Trophoblast cell (in vitro differentiated cells and primary cell): ENCODE data around the gene KLC3.

Source experiments
- DNase-seq, 2 donors: peaks; one replicate each; pipeline ENCODE4 v3.0.0-alpha.2; 2016
- H2AFZ ChIP-seq: 2 replicates; pipeline ENCODE4 v1.6.1; 2013; ENCODE audit warnings: low read length, moderate library complexity, mild to moderate bottlenecking; ENCODE audit not compliant: insufficient read depth, poor library complexity
- H2AK5ac ChIP-seq: 2 replicates; pipeline ENCODE4 v1.6.1; 2013; ENCODE audit warnings: mild to moderate bottlenecking, low read length
- H2BK120ac ChIP-seq: 2 replicates; pipeline ENCODE4 v1.6.1; 2013; ENCODE audit warnings: low read length, mild to moderate bottlenecking, moderate library complexity; ENCODE audit not compliant: insufficient read depth, poor library complexity
- H2BK12ac ChIP-seq: 2 replicates; pipeline ENCODE4 v1.6.1; 2013; ENCODE audit warnings: mild to moderate bottlenecking, low read length, moderate library complexity
- H2BK5ac ChIP-seq: 2 replicates; pipeline ENCODE4 v1.6.1; 2013; ENCODE audit warnings: low read length, low read depth, moderate library complexity, mild to moderate bottlenecking; ENCODE audit not compliant: poor library complexity
- H3K14ac ChIP-seq: 2 replicates; pipeline ENCODE4 v1.6.1; 2013; ENCODE audit warnings: mild to moderate bottlenecking, low read length
- H3K18ac ChIP-seq: 2 replicates; pipeline ENCODE4 v1.6.1; 2013; ENCODE audit warnings: mild to moderate bottlenecking, low read length
- H3K23ac ChIP-seq: 2 replicates; pipeline ENCODE4 v1.6.1; 2013; ENCODE audit warnings: low read length
- H3K27ac ChIP-seq: 2 replicates; pipeline ENCODE4 v1.5.1; 2013; ENCODE audit warnings: low read depth, mild to moderate bottlenecking, inconsistent platforms, low read length, moderate library complexity
- H3K27me3 ChIP-seq: 2 replicates; pipeline ENCODE4 v1.6.1; 2013; ENCODE audit warnings: inconsistent platforms, mild to moderate bottlenecking, low read length, moderate library complexity; ENCODE audit not compliant: insufficient read depth
- H3K36me3 ChIP-seq, 2 experiments: 1 replicate in 1 of 2; 2 replicates in 1 of 2; pipeline ENCODE4 v1.6.1; 2013; ENCODE audit warnings: low read length in 2 of 2, mild to moderate bottlenecking in 2 of 2, moderate library complexity in 1 of 2; ENCODE audit not compliant: insufficient read depth in 2 of 2, control insufficient read depth in 1 of 2
- H3K4ac ChIP-seq: 2 replicates; pipeline ENCODE4 v1.6.1; 2013; ENCODE audit warnings: low read depth, mild to moderate bottlenecking, low read length, moderate library complexity
- H3K4me1 ChIP-seq, 2 experiments: 1 replicate in 1 of 2; 2 replicates in 1 of 2; pipeline ENCODE4 v1.6.1; 2013; ENCODE audit warnings: low read length in 2 of 2, mild to moderate bottlenecking in 2 of 2, moderate library complexity in 1 of 2; ENCODE audit not compliant: insufficient read depth in 2 of 2, control insufficient read depth in 1 of 2
- H3K4me2 ChIP-seq: 2 replicates; pipeline ENCODE4 v1.6.1; 2013; ENCODE audit warnings: inconsistent platforms, mild to moderate bottlenecking, low read length, moderate library complexity
- H3K4me3 ChIP-seq: 2 replicates; pipeline ENCODE4 v1.5.1; 2013; ENCODE audit warnings: mild to moderate bottlenecking, low read depth, low read length, inconsistent platforms
- H3K79me1 ChIP-seq: one replicate; pipeline ENCODE4 v1.6.1; 2013; ENCODE audit warnings: low read length
- H3K79me2 ChIP-seq: 2 replicates; pipeline ENCODE4 v1.6.1; 2013; ENCODE audit warnings: low read length, mild to moderate bottlenecking; ENCODE audit not compliant: control insufficient read depth, insufficient read depth, poor library complexity
- H3K9ac ChIP-seq: 2 replicates; pipeline ENCODE4 v1.6.1; 2013; ENCODE audit warnings: mild to moderate bottlenecking, low read length
- H3K9me3 ChIP-seq: 2 replicates; pipeline ENCODE4 v1.6.1; 2013; ENCODE audit warnings: low read depth, mild to moderate bottlenecking, control low read depth, inconsistent platforms, low read length; ENCODE audit not compliant: insufficient read depth
- H4K12ac ChIP-seq: 2 replicates; pipeline ENCODE4 v1.6.1; 2013; ENCODE audit warnings: low read depth, mild to moderate bottlenecking, low read length, moderate library complexity
- H4K8ac ChIP-seq: 2 replicates; pipeline ENCODE4 v1.6.1; 2013; ENCODE audit warnings: low read depth, mild to moderate bottlenecking, low read length, moderate library complexity
- H4K91ac ChIP-seq: one replicate; pipeline ENCODE4 v1.6.1; 2013; ENCODE audit warnings: low read depth, mild to moderate bottlenecking, low read length, moderate library complexity
- WGBS: extraction: QIAGEN DNeasy Blood & Tissue Kit; methylation state at CpG from one replicate; pipeline ENCODE4 v1.1.7; 2013; ENCODE audit warnings: missing lambda C conversion rate; ENCODE audit not compliant: insufficient read length, insufficient coverage; ENCODE audit errors: extremely low coverage; 5-methylcytosine and 5-hydroxymethylcytosine counted together

Gene KLC3

GRCh38 chr19:45357445-45357783 lies 16.9 kb downstream of the KLC3 start:
- H2BK5ac ChIP-seq, result no peak overlapping the region
- no peak overlapping the region for H2BK120ac ChIP-seq
- H3K14ac ChIP-seq, result no peak overlapping the region
- no peak overlapping the region for H3K4me2 ChIP-seq
- H3K4ac ChIP-seq, result no peak overlapping the region
- no peaks in the 10 kb centered on the region for H3K79me1 ChIP-seq
- no peak overlapping the region for H4K8ac ChIP-seq
- peaks cover 2% of the 10 kb centered on the region for H3K9me3 ChIP-seq
- H3K23ac ChIP-seq, result no peak overlapping the region
- H3K79me2 ChIP-seq, result no peaks in the 10 kb centered on the region
- H3K4me3 ChIP-seq, result no peak overlapping the region
- H3K27me3 ChIP-seq, result no peaks in the 10 kb centered on the region
- H4K91ac ChIP-seq, result no peak overlapping the region
- no peak overlapping the region for H2BK12ac ChIP-seq
- DNase-seq, result no peak
- no peak overlapping the region for H3K27ac ChIP-seq
- no peak overlapping the region for H2AFZ ChIP-seq
- no CpG with 5 or more reads among the region's 11 CpGs for WGBS
- no peak overlapping the region for H3K9ac ChIP-seq
- no peaks in the 10 kb centered on the region for H3K4me1 ChIP-seq
- H4K12ac ChIP-seq, result no peak overlapping the region
- H2AK5ac ChIP-seq, result no peak overlapping the region
- H3K18ac ChIP-seq, result no peak overlapping the region
- H3K36me3 ChIP-seq, result peaks cover 69 to 75% of the 10 kb centered on the region in 2 experiments

- H2AK5ac ChIP-seq, result no peak overlapping the region
- H3K27ac ChIP-seq, result no peak overlapping the region
- H3K4me2 ChIP-seq, result no peak overlapping the region
- H3K4me3 ChIP-seq, result no peak overlapping the region
- no peak overlapping the region for H3K4ac ChIP-seq
- no CpG with 5 or more reads among the region's 12 CpGs for WGBS
- no peaks in the 10 kb centered on the region for H3K4me1 ChIP-seq
- no peak overlapping the region for H2AFZ ChIP-seq
- no peak overlapping the region for H3K14ac ChIP-seq
- no peak overlapping the region for H3K9ac ChIP-seq
- H3K18ac ChIP-seq, result no peak overlapping the region
- no peak overlapping the region for H4K8ac ChIP-seq
- no peak overlapping the region for H3K23ac ChIP-seq
- no peak overlapping the region for H2BK120ac ChIP-seq
- H2BK5ac ChIP-seq, result no peak overlapping the region
- H3K27me3 ChIP-seq, result no peaks in the 10 kb centered on the region
- H3K79me1 ChIP-seq, result no peaks in the 10 kb centered on the region
- no peak for DNase-seq
- no peak overlapping the region for H4K91ac ChIP-seq
- H2BK12ac ChIP-seq, result no peak overlapping the region
- peaks cover 67 to 74% of the 10 kb centered on the region in 2 experiments for H3K36me3 ChIP-seq
- H3K79me2 ChIP-seq, result no peaks in the 10 kb centered on the region
- H3K9me3 ChIP-seq, result peaks cover 2% of the 10 kb centered on the region
- no peak overlapping the region for H4K12ac ChIP-seq
Measured at GRCh38 chr19:45358213-45358792, 17.8 kb downstream of the KLC3 start.

GRCh38 chr19:45361608-45362007 lies 21.1 kb downstream of the KLC3 start:
- Histone ChIP-seq H3K4me1 (no peaks in the 10 kb centered on the region), H3K14ac (no peak overlapping the region), H3K23ac (no peak overlapping the region), H3K36me3 (peaks cover 55 to 63% of the 10 kb centered on the region in 2 experiments), H3K9ac (no peak overlapping the region), H2BK5ac (no peak overlapping the region), H3K18ac (no peak overlapping the region), H3K4me3 (no peak overlapping the region), H3K27ac (no peak overlapping the region), H3K4ac (no peak overlapping the region), H4K8ac (no peak overlapping the region), H2BK12ac (no peak overlapping the region), H3K79me1 (no peaks in the 10 kb centered on the region), H3K4me2 (no peak overlapping the region), H4K12ac (no peak overlapping the region), H2BK120ac (no peak overlapping the region), H3K9me3 (no peaks in the 10 kb centered on the region), H3K27me3 (no peaks in the 10 kb centered on the region), H2AK5ac (no peak overlapping the region), H3K79me2 (no peaks in the 10 kb centered on the region), H2AFZ (no peak overlapping the region), H4K91ac (no peak overlapping the region)
- DNase-seq, result no peak
- no CpG with 5 or more reads among the region's 14 CpGs for WGBS

- Histone ChIP-seq H2AFZ (no peak overlapping the region), H3K79me2 (no peaks in the 10 kb centered on the region), H3K18ac (no peak overlapping the region), H3K27me3 (no peaks in the 10 kb centered on the region), H3K23ac (no peak overlapping the region), H4K8ac (no peak overlapping the region), H2BK120ac (no peak overlapping the region), H3K36me3 (peaks cover 48 to 56% of the 10 kb centered on the region in 2 experiments), H4K12ac (no peak overlapping the region), H3K79me1 (no peaks in the 10 kb centered on the region), H4K91ac (no peak overlapping the region), H3K27ac (no peak overlapping the region), H3K4me1 (no peaks in the 10 kb centered on the region), H3K14ac (no peak overlapping the region), H3K9ac (no peak overlapping the region), H3K4me2 (no peak overlapping the region), H3K9me3 (no peaks in the 10 kb centered on the region), H2AK5ac (no peak overlapping the region), H2BK5ac (no peak overlapping the region), H2BK12ac (no peak overlapping the region), H3K4ac (no peak overlapping the region), H3K4me3 (no peak overlapping the region)
- DNase-seq, result no peak
- no CpG with 5 or more reads among the region's 16 CpGs for WGBS
Measured at GRCh38 chr19:45362291-45362690, 21.7 kb downstream of the KLC3 start.
